B cell (primary cell): ENCODE results near the gene ZNF311. TPM values are rescaled to one million over a fixed set of nuclear protein-coding genes. Genes with fewer than 3 reads are reported as not detected.

Experiments used
- ATAC-seq: fragments of 200-7000 bp; cut with Tn5 transposase; one replicate; pipeline ENCODE4 v1.10.0; 2021; ENCODE audit warnings: low read depth, mild to moderate bottlenecking, moderate number of reproducible peaks, moderate library complexity
- CTCF ChIA-PET: fragments of 350-600 bp; sonication (Branson Sonifier 250); formaldehyde crosslinking; loops from one replicate; lab custom pipeline; 2021; ENCODE audit warnings: antibody characterized with exemption, inconsistent platforms; lab: Charles Lee
- POLR2A ChIA-PET: fragments of 350-600 bp; sonication (Branson Sonifier 250); formaldehyde crosslinking; loops from one replicate; lab custom pipeline; 2021; ENCODE audit warnings: antibody characterized with exemption; lab: Charles Lee
- DNase-seq: peaks from one replicate; pipeline ENCODE4 v3.0.0; 2013
- H2AFZ ChIP-seq: 2 replicates; pipeline ENCODE4 v1.6.1; 2012; ENCODE audit warnings: mild to moderate bottlenecking, low read depth, low read length; ENCODE audit not compliant: insufficient read depth, poor library complexity, severe bottlenecking
- H3K27ac ChIP-seq, 2 donors: 1 replicate in 1 of 2; 2 replicates in 1 of 2; pipeline ENCODE4 v1.5.1; 2012 to 2013; ENCODE audit warnings: low read length in 2 of 2, mild to moderate bottlenecking in 2 of 2, moderate library complexity in 1 of 2
- H3K27me3 ChIP-seq, 4 experiments: fragments of 200-600 bp in 1 of 4; sonication (generic) in 1 of 4; replicated peaks in 1 of 4; 1 replicate in 2 of 4; 2 replicates in 2 of 4; pipeline versions ENCODE4 v1.6.1 to v1.7.0; 2013 to 2016; ENCODE audit warnings: low read length in 3 of 4, mild to moderate bottlenecking in 2 of 4, mixed read lengths in 1 of 4, moderate library complexity in 1 of 4; ENCODE audit not compliant: insufficient read depth in 4 of 4, control insufficient read depth in 3 of 4; ENCODE audit errors: control extremely low read depth in 1 of 4
- H3K36me3 ChIP-seq, 2 experiments: replicated peaks in 1 of 2; 1 replicate in 1 of 2; 2 replicates in 1 of 2; pipeline versions ENCODE4 v1.6.1 to v1.7.1; 2013; ENCODE audit warnings: low read length in 1 of 2; ENCODE audit not compliant: insufficient read depth in 2 of 2, control insufficient read depth in 1 of 2; ENCODE audit errors: control extremely low read depth in 1 of 2, extremely low read depth in 1 of 2
- H3K4me1 ChIP-seq, 2 donors: fragments of 200-600 bp in 1 of 2; sonication (generic) in 1 of 2; 1 replicate in 1 of 2; 2 replicates in 1 of 2; pipeline versions ENCODE4 v1.5.1 to v1.6.1; 2013 to 2017; ENCODE audit warnings: low read length in 2 of 2; ENCODE audit not compliant: control insufficient read depth in 2 of 2, insufficient read depth in 2 of 2
- H3K4me2 ChIP-seq: replicated peaks from 2 replicates; pipeline ENCODE3; 2012; ENCODE audit warnings: mild to moderate bottlenecking, low read depth, low read length; ENCODE audit not compliant: poor library complexity, severe bottlenecking
- H3K4me3 ChIP-seq, 5 experiments: fragments of 200-600 bp in 1 of 5; sonication (generic) in 1 of 5; 1 replicate in 3 of 5; 2 replicates in 2 of 5; pipeline versions ENCODE4 v1.5.1 to v1.7.0; 2011 to 2016; ENCODE audit warnings: low read length in 4 of 5, mild to moderate bottlenecking in 4 of 5, low read depth in 2 of 5, control low read depth in 1 of 5, moderate library complexity in 1 of 5; ENCODE audit not compliant: insufficient read depth in 1 of 5; ENCODE audit errors: control extremely low read depth in 1 of 5, extremely low read depth in 1 of 5
- H3K79me2 ChIP-seq: fragments of 200-600 bp; sonication (generic); one replicate; pipeline ENCODE4 v1.6.0; 2016; ENCODE audit warnings: low read length; ENCODE audit not compliant: control insufficient read depth, insufficient read depth
- H3K9ac ChIP-seq: fragments of 200-600 bp; sonication (generic); 2 replicates; pipeline ENCODE4 v1.6.1; 2017; ENCODE audit warnings: mild to moderate bottlenecking, low read length, moderate library complexity
- H3K9me3 ChIP-seq, 3 donors: one replicate each; pipeline versions ENCODE4 v1.6.1 to v1.7.1; 2013; ENCODE audit warnings: low read length in 2 of 3; ENCODE audit not compliant: control insufficient read depth in 2 of 3, insufficient read depth in 1 of 3; ENCODE audit errors: control extremely low read depth in 1 of 3
- H4K20me1 ChIP-seq: 2 replicates; pipeline ENCODE4 v1.6.0; 2012; ENCODE audit warnings: mild to moderate bottlenecking, low read length; ENCODE audit not compliant: insufficient read depth, control insufficient read depth, poor library complexity, severe bottlenecking
- H3K27ac Mint-ChIP-seq: one replicate; pipeline ENCODE4 v1.8.0; 2021; ENCODE audit warnings: mixed read lengths
- H3K27me3 Mint-ChIP-seq: one replicate; pipeline ENCODE4 v1.8.0; 2021; ENCODE audit warnings: mixed read lengths
- H3K4me1 Mint-ChIP-seq: one replicate; pipeline ENCODE4 v1.8.0; 2021; ENCODE audit warnings: mixed read lengths
- H3K4me3 Mint-ChIP-seq: one replicate; pipeline ENCODE4 v1.8.0; 2021; ENCODE audit warnings: mixed read lengths
- H3K9me3 Mint-ChIP-seq: one replicate; pipeline ENCODE4 v1.8.0; 2022; ENCODE audit warnings: mixed read lengths; ENCODE audit not compliant: insufficient read depth
- CTCF ChIP-seq: fragments of 200-600 bp; IDR thresholded peaks from one replicate; pipeline ENCODE4 v1.8.0; 2022; ENCODE audit warnings: antibody characterized with exemption, mild to moderate bottlenecking
- EZH2 ChIP-seq: IDR thresholded peaks from 2 replicates; pipeline ENCODE4 v1.6.1; 2012; ENCODE audit warnings: borderline replicate concordance, low read depth, mild to moderate bottlenecking, moderate library complexity, low read length; ENCODE audit not compliant: insufficient read depth, poor library complexity, severe bottlenecking
- WGBS: methylation state at CpG from one replicate; pipeline ENCODE4 v1.1.5; 2013; ENCODE audit warnings: missing lambda C conversion rate; ENCODE audit not compliant: insufficient coverage; 5-methylcytosine and 5-hydroxymethylcytosine counted together
- intact Hi-C: fragments of 100-400 bp; cut with micrococcal nuclease; formaldehyde crosslinking; loops from one replicate; pipeline ENCODE4 v1.10.0; 2022
- polyA plus RNA-seq: library from polyadenylated mRNA; depleted of rRNA; stranded (reverse); fragments of >200 nt; gene quantifications from 2 replicates; pipeline ENCODE4 v1.2.3, GENCODE V29; 2012
- total RNA-seq, 2 donors: library from RNA; stranded (reverse); fragments of 120-200 nt in 1 of 2; gene quantifications; 1 replicate in 1 of 2; 2 replicates in 1 of 2; pipeline versions ENCODE4 v1.2.3 to v1.2.4, GENCODE V29; 2013 to 2022

ZNF311 gene
- total and polyA plus RNA-seq, 2 donors (not counting 1 experiment from before 2014, with no cell fraction given): 0.17 TPM; not detected in 1

GRCh38 chr6:28982476-28983266, 22.4 kb downstream of the ZNF311 start:
- Mint-ChIP-seq H3K27me3 (peaks cover 25% of the 10 kb centered on the region), H3K4me1 (peaks cover 49% of the 10 kb centered on the region), H3K27ac (peak overlapping the region; percentile 57), H3K4me3 (peak overlapping the region; percentile 93), H3K9me3 (no peaks in the 10 kb centered on the region)
- peak overlapping the region; percentile 70 for H3K4me2 ChIP-seq
- intact Hi-C loops: loop anchor here (1.0 to 5.0 kb wide), 5 partner anchors 34 to 1295 kb away; no protein-coding TSS in a partner anchor
- no peaks in the 10 kb centered on the region for H3K36me3 ChIP-seq
- H3K9ac ChIP-seq: peak overlapping the region; percentile 69
- peaks cover 0 to 16% (median 1%) of the 10 kb centered on the region in 3 donors for H3K9me3 ChIP-seq
- 16% methylated on average over 4 of the region's 17 CpGs for WGBS
- TF ChIP-seq EZH2 (no peak), CTCF (no peak)
- DNase-seq (peak; percentile 58), ATAC-seq (no peak)
- no peaks in the 10 kb centered on the region for H4K20me1 ChIP-seq
- peaks cover 29 to 30% of the 10 kb centered on the region in 2 donors for H3K4me1 ChIP-seq
- H3K27me3 ChIP-seq: peaks cover 0 to 23% (median 12%) of the 10 kb centered on the region in 4 experiments
- no peaks in the 10 kb centered on the region for H3K79me2 ChIP-seq
- H3K27ac ChIP-seq: no peak overlapping the region
- CTCF ChIA-PET: interaction anchor here (1.2 to 3.2 kb wide), 4 partner anchors 19 to 144 kb away, joined by 4 to 34 read pairs (median 6); no protein-coding TSS in a partner anchor
- H2AFZ ChIP-seq: peak overlapping the region; percentile 16
- POLR2A ChIA-PET: interaction anchor here (0.7 to 1.0 kb wide), 2 partner anchors 37 to 87 kb away, joined by 3 to 4 read pairs; no protein-coding TSS in a partner anchor
- H3K4me3 ChIP-seq: peak overlapping the region; percentile 67 to 97 (median 75)
